Transverse colon (tissue), 4 donors: ENCODE measurements around the gene POLD4. TPM values are rescaled to one million over a fixed set of nuclear protein-coding genes. Genes with fewer than 3 reads are reported as not detected.

Source experiments
- DNase-seq: peaks from one replicate; pipeline ENCODE4 v3.0.0-alpha.2; 2019
- H3K27ac ChIP-seq, 4 donors: fragments of 200-600 bp; sonication (generic); 2 replicates each; pipeline ENCODE4 v1.5.1; 2016 to 2018; ENCODE audit warnings: inconsistent platforms in 4 of 4
- H3K27me3 ChIP-seq: fragments of 200-600 bp; sonication (generic); 2 replicates; pipeline ENCODE4 v1.5.1; 2017; ENCODE audit warnings: inconsistent platforms
- H3K36me3 ChIP-seq, 4 donors: fragments of 200-600 bp; sonication (generic); 2 replicates each; pipeline ENCODE4 v1.5.1; 2017 to 2019; ENCODE audit warnings: inconsistent platforms in 4 of 4
- H3K4me1 ChIP-seq, 4 donors: fragments of 200-600 bp; sonication (generic); 2 replicates each; pipeline ENCODE4 v1.5.1; 2017 to 2020; ENCODE audit warnings: inconsistent platforms in 4 of 4
- H3K4me3 ChIP-seq, 4 donors: fragments of 200-600 bp; sonication (generic); 1 replicate in 1 of 4; 2 replicates in 3 of 4; pipeline versions ENCODE4 v1.5.1 to v1.6.1; 2017 to 2019; ENCODE audit warnings: inconsistent platforms in 4 of 4
- H3K9me3 ChIP-seq, 2 donors: fragments of 200-600 bp; sonication (generic); 2 replicates each; pipeline ENCODE4 v1.5.1; 2017 to 2019; ENCODE audit warnings: inconsistent platforms in 2 of 2
- EP300 ChIP-seq: sonication (generic); formaldehyde crosslinking; IDR thresholded peaks from one replicate; pipeline ENCODE4 v1.6.1; 2017; ENCODE audit warnings: antibody characterized with exemption, low read depth
- POLR2A ChIP-seq: fragments of 450-650 bp; IDR thresholded peaks from one replicate; pipeline ENCODE4 v1.6.1; 2016; ENCODE audit warnings: antibody characterized with exemption, mild to moderate bottlenecking, moderate library complexity
- POLR2AphosphoS5 ChIP-seq, 3 donors: sonication (generic); formaldehyde crosslinking; IDR thresholded peaks; one replicate each; pipeline ENCODE4 v1.6.1; 2016; ENCODE audit warnings: antibody characterized with exemption in 3 of 3
- WGBS, 2 donors: methylation state at CpG; one replicate each; pipeline ENCODE4 v1.1.5; 2018; ENCODE audit warnings: low coverage in 1 of 2; 5-methylcytosine and 5-hydroxymethylcytosine counted together
- in situ Hi-C, 4 donors: fragments of 200-750 bp; cut with MboI; loops; one replicate each; pipeline versions ENCODE4 v1.15.0 to v1.15.1; 2017; ENCODE audit warnings: low sequenced_read_pairs in 3 of 4, low pct_ligation_motif_present in 1 of 4, low pct_unique_long_range_greater_than_20kb in 1 of 4
- intact Hi-C: fragments of 100-400 bp; cut with DNase I; formaldehyde crosslinking; loops from one replicate; pipeline ENCODE4 v1.15.1; 2023; ENCODE audit warnings: low total_unique reads
- total RNA-seq, 4 donors: library from RNA; depleted of rRNA; stranded (reverse); fragments of >200 nt; gene quantifications; one replicate each; pipeline ENCODE4 v1.1.0, GENCODE V29; 2016
- TF ChIP-seq, protein P1 (sequence below), 5 experiments: fragments of 200-600 bp in 3 of 5; fragments of 450-650 bp in 2 of 5; sonication (generic) in 3 of 5; IDR thresholded peaks; 1 replicate in 2 of 5; 2 replicates in 3 of 5; pipeline ENCODE4 v1.5.1; 2016 to 2017; ENCODE audit warnings: antibody characterized with exemption in 5 of 5, inconsistent platforms in 3 of 5, mild to moderate bottlenecking in 2 of 5, moderate library complexity in 1 of 5

The POLD4 gene
- total RNA-seq, 4 donors from 2014 or later, result 261 to 372 (median 319) TPM

DNA sequence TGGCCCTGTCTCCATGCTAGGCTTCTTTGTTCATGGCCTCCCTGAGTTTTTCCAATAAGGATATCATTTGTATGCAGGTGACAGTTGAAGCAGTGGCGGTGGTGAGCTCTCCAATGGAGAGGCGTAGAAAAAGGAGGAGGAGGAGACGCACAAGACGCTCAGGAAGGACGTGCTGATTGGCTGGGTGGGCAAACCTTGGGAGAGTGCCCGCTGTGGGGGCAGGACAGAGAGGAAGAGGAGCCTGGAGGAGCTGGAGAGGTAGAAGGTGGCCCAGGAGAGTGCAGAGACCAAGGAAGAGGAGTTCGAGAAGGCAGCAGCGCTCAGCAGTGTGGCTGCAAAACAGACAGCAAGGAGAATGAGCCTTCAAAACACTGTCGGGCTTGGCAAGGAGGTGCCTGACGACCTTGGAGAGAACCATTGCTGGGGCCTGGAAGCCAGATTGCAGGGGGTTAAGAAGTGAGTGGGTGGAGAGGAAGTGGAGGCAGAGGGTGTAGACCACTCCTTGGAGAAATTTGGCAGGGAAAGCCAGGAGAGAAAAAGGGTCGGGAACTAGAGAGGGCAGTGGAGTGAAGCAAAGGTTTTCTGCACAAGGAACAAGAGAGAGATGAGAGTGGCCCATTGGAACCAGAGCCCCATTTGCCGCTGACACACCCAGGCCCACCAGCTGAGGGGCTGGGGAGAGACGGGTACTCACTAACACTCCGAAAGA lies 12.5 kb upstream of the POLD4 start:
- in situ Hi-C loops (no loop called here), intact Hi-C loops (no loop called here)
- Histone ChIP-seq H3K4me3 (peak overlapping the region in 1 of 4 donors; percentile 4), H3K4me1 (peaks cover 9 to 51% (median 43%) of the 10 kb centered on the region in 4 donors), H3K9me3 (no peaks in the 10 kb centered on the region), H3K27me3 (no peaks in the 10 kb centered on the region), H3K36me3 (no peaks in the 10 kb centered on the region), H3K27ac (peak overlapping the region; percentile 63 to 95 (median 92))
- TF ChIP-seq, protein P1, sequence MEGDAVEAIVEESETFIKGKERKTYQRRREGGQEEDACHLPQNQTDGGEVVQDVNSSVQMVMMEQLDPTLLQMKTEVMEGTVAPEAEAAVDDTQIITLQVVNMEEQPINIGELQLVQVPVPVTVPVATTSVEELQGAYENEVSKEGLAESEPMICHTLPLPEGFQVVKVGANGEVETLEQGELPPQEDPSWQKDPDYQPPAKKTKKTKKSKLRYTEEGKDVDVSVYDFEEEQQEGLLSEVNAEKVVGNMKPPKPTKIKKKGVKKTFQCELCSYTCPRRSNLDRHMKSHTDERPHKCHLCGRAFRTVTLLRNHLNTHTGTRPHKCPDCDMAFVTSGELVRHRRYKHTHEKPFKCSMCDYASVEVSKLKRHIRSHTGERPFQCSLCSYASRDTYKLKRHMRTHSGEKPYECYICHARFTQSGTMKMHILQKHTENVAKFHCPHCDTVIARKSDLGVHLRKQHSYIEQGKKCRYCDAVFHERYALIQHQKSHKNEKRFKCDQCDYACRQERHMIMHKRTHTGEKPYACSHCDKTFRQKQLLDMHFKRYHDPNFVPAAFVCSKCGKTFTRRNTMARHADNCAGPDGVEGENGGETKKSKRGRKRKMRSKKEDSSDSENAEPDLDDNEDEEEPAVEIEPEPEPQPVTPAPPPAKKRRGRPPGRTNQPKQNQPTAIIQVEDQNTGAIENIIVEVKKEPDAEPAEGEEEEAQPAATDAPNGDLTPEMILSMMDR (IDR thresholded peaks at IDR 0.05), result no peak
- 45 to 73% methylated on average over 8 to 14 of the region's 14 CpGs for whole genome bisulfite sequencing, 2 donors
- DNase-seq, result no peak

DNA sequence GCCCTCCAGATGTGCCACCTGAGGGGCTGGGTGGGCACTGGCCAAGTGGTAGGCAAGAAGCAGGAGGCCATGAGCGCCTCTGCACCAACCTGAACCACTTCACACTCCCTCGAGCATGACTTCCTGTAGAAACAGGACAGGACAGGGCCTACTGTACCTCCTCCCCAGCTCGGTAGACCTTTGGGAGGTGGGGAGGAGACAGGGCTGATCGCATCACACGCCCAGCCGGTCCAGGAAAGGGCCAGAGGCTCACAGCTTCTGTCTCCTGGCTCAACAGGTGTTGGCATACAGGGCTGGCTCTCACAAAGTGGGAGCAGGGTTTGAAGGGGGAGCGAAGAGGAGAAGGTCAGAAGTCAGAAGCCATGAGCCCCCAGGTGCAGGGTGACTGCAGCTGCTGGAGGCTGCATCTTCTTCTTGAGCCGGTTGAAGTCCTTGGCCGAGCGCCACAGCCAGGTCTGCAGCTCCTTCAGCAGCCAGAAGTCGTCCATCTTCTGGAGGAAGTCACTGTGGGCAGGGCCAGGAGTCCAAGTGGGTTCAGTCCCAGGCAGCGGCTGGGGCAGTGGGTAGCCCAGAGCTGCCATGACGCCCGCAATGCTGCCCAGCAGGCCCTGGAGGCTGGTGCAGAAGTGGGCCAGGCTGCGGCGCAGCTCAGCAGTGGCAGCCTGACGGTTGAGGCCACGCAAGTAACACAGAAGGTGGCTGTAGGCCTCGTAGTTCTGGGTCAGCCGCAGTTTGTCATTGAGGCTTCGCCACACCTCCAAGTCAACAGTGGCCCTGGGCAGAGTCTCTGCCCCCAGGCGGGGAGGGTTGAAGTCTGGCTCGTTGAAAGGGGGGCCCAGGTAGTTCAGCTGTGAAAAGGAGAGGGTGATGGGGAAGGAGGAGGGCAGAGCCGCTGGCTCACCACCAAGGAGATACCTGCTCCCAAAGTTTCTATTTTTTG lies 11.7 kb upstream of the POLD4 start:
- no peak overlapping the region for H3K4me3 ChIP-seq
- H3K4me1 ChIP-seq, result peaks cover 9 to 42% (median 35%) of the 10 kb centered on the region in 4 donors
- H3K36me3 ChIP-seq, result no peaks in the 10 kb centered on the region
- TF ChIP-seq, protein P1 (IDR thresholded peaks at IDR 0.05), result no peak
- no peak for TF ChIP-seq POLR2A
- TF ChIP-seq EP300, result no peak
- no peak for TF ChIP-seq POLR2AphosphoS5 (IDR thresholded peaks at IDR 0.05)
- intact Hi-C loops, result no loop called here
- H3K9me3 ChIP-seq, result no peaks in the 10 kb centered on the region
- in situ Hi-C loops, result no loop called here
- peak overlapping the region; percentile 0 to 95 (median 79) for H3K27ac ChIP-seq
- WGBS, 2 donors, result 83% methylated on average over 1 to 22 of the region's 24 CpGs
- no peaks in the 10 kb centered on the region for H3K27me3 ChIP-seq
- DNase-seq, result no peak

DNA sequence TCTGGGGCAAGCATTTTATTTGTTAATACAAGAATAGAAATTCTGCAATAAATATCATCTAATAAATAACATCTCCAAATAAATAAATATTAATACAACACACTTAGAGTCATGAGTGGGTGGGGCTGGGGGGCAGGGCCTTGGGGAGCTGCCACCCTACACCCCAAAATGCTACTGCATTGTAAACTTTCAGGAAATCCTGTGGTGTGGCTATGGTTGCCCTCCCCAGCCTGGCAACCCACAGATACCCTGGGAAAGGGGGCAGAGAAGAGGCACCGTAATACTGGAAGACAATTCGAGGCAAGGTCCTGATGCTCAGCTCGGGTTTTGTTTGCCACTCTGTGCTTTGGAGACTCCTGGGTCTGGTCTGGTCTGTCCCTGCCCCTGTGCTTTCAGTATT lies 10.8 kb upstream of the POLD4 start:
- 80 to 81% methylated on average over 1 to 3 of the region's 3 CpGs for WGBS, 2 donors
- H3K27ac ChIP-seq, result no peak overlapping the region
- no peak overlapping the region for H3K4me3 ChIP-seq
- H3K36me3 ChIP-seq, result no peaks in the 10 kb centered on the region
- no peak for DNase-seq
- TF ChIP-seq EP300, result no peak
- TF ChIP-seq POLR2AphosphoS5 (IDR thresholded peaks at IDR 0.05), result no peak
- TF ChIP-seq, protein P1 (IDR thresholded peaks at IDR 0.05), result no peak
- TF ChIP-seq POLR2A, result no peak
- in situ Hi-C loops (no loop called here), intact Hi-C loops (no loop called here)
- no peaks in the 10 kb centered on the region for H3K9me3 ChIP-seq
- peaks cover 9 to 34% (median 28%) of the 10 kb centered on the region in 4 donors for H3K4me1 ChIP-seq
- no peaks in the 10 kb centered on the region for H3K27me3 ChIP-seq
